ENCODE data around the gene SELENOO.

SELENOO gene

DNA sequence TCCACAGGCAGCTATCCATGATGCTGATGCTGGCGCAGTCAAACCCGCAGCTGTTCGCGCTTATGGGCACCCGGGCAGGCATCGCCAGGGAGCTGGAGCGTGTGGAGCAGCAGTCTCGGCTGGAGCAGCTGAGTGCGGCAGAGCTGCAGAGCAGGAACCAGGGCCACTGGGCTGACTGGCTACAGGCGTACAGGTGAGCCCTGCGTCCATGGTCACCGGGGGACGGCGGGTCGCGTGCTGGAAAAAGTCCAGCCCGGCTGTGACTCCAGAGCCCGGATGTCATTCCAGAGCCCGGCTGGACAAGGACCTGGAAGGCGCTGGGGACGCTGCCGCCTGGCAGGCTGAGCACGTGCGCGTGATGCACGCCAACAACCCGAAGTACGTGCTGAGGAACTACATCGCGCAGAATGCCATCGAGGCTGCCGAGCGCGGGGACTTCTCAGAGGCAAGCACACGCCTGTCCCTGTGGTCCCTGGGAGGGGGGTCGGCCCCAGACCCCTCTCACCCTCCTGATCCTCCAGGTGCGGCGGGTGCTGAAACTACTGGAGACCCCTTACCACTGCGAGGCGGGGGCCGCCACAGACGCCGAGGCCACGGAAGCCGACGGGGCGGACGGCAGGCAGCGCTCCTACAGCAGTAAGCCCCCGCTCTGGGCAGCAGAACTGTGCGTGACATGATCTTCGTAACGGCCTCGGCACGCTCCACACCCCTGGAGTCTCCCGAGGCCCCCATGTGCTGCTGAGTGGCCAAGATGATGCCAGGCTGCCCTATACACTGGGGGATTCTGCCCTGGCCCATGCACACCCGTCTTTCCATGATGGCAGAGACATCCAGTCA, 16.1 kb downstream of the SELENOO start:
- no peaks in the 10 kb centered on the region for H3K4me1 ChIP-seq (ENCODE audit: insufficient read depth, low read length)
- H2AFZ ChIP-seq (ENCODE audit: low read depth, low read length): no peak overlapping the region
- H3K4me3 ChIP-seq (ENCODE audit: low read length): no peak overlapping the region
- peaks cover 82% of the 10 kb centered on the region for H3K36me3 ChIP-seq (ENCODE audit: insufficient read depth, low read length)
- no peaks in the 10 kb centered on the region for H3K9me3 ChIP-seq (ENCODE audit: low read length)
- no peaks in the 10 kb centered on the region for H3K27me3 ChIP-seq (ENCODE audit: insufficient read depth, low read length)

DNA sequence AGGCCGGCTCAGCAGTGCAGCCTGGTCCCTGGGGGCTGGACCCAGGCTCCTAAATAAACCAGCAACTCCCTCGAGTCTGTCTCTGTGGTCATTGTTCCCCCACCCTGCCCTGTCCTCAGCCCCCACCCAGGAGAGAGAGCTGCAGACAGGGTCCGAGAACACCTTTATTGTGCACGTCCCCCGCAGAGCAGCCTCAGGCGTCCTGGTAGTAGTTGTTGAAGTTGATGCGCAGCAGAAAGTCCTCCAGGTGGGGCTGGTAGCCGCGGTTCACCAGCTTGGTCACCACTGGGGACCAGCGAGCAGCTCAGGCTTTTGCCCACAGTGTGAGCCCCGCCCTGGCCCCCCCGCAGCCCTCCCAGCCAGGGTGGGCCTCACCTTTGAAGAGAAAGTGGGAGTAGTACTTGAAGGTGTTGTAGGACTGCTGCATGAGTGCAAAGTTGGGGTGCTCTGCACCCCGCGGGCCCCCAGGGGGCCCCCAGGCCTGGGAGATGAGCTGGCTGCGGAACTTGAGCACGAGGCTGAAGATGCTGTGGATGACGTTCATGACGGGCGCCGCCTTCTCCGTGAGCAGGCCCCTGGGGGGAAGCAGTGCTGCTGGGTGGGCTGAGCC, 16.8 kb downstream of the SELENOO start:
- Histone ChIP-seq H3K27me3 (ENCODE audit: insufficient read depth, low read length) (no peaks in the 10 kb centered on the region), H3K4me3 (ENCODE audit: low read length) (no peak overlapping the region), H3K4me1 (ENCODE audit: insufficient read depth, low read length) (no peaks in the 10 kb centered on the region), H2AFZ (ENCODE audit: low read depth, low read length) (no peak overlapping the region), H3K36me3 (ENCODE audit: insufficient read depth, low read length) (peaks cover 81% of the 10 kb centered on the region), H3K9me3 (ENCODE audit: low read length) (no peaks in the 10 kb centered on the region)

DNA sequence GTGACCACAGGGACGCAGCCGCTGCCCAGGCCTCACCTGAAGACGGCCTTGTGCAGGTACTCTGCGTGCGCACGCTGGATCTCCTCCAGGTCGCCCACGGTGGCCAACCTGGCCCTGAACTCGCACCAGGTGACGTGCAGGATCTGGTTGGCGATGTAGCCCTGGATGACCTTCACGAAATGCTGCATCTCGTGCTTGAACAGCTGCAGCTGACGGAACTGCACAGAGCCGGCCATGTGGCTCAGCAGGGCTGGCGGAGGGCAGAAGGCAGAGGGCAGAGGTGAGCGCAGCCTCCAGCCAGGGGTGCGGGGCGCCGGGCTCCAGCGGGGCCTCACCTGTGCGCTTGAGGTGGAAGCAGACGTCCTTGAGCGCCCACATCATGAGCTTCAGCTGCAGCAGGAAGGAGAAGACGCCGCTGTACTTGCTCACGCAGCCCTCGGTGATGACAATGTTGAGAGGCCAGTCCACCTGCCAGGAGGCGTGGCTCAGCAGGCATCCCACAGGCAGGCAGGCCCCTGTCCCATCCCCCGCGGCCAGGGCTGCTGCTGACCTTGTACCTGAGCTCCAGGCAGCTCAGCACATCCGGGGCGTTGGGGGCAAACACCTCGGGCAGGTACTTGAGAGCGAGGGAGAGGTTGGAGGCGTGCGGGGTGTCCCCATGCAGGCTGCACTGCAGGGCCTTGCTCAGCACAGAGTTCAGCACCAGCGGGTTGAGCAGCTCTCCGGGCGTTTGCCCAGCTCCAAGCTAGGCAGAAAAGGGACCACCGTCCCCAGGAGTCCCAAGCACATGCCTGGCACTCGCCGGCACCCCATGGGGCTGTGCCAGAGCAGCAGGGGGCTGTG, 17.6 kb downstream of the SELENOO start:
- Histone ChIP-seq H3K36me3 (ENCODE audit: insufficient read depth, low read length) (peaks cover 79% of the 10 kb centered on the region), H2AFZ (ENCODE audit: low read depth, low read length) (no peak overlapping the region), H3K9me3 (ENCODE audit: low read length) (no peaks in the 10 kb centered on the region)

DNA sequence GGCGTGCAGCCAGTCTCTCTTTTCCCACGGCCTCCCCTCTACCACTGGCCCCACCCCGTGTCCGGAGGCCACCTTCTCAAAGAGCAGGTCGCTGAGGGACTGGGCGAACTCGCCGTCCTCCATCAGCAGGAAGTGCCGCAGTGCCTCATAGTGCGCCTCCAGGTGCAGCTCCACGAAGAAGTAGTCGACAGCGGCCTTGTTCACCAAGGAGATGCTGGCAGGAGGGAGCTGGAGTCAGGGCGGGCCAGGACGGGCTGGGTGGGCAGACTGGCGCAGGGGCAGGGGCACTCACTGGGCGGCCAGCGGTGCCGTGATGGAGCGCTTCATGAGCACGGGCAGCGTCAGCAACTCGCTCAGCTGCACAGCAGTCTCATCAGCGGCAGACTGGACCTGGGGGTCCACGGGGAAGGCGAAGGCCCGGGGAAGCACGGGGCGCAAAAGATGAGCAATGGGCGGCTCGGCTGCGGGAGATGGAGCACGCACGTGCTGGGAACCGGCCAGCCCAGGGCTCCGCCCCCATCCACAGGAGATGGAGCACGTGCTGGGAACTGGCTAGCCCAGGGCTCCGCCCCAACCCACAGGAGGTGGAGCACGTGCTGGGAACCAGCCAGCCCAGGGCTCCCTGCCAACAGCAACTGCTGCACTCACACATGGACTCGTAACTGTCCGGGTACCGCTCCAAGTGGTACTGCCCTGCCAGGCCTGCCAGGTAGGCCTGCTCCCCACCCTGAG, 18.4 kb downstream of the SELENOO start:
- no peaks in the 10 kb centered on the region for H3K27me3 ChIP-seq (ENCODE audit: insufficient read depth, low read length)
- H3K36me3 ChIP-seq (ENCODE audit: insufficient read depth, low read length): peaks cover 78% of the 10 kb centered on the region

More for the DNA sequence above, 17.6 kb downstream of the SELENOO start:
- Histone ChIP-seq H3K27me3 (ENCODE audit: insufficient read depth, low read length) (no peaks in the 10 kb centered on the region), H3K4me3 (ENCODE audit: low read length) (no peak overlapping the region), H3K4me1 (ENCODE audit: insufficient read depth, low read length) (no peaks in the 10 kb centered on the region)

DNA sequence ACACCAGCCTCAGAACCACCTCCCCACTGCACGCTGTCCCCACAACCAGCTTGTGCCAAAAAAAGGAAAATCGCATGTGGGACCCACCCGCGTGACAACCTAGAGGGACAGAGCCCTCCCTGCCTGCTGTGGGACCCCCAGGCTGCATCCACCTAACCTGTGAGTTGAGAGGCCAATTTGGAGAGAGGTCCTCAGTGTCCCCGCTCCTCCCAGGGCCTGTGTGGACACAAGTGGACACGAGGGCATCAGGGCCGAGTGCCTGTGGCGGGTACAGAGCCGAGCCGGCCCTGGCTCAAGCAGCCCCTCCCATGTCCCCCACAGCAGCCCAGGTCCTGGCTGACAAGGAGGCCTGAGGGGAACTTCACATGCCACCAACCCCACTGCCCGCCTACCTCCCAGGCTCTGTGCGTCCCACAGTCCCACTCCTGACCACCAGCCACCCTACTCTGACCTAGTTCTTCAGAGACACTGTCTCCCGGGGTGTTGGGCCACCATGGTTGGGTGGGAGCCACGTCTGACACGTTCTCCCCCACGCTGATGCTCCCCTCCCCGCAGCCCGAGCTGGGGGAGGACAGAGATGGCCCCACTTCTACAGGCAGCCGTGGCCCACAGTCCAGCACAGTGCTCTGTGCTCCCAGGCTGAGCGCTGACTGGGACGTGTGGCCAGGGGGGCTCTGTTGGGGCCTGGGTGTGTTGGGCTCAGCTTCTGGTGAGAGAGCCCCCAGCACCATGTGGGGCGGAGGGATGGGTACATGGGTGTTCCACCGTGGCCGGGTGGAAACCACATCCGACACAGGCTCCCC, 19.2 kb downstream of the SELENOO start:
- H3K27me3 ChIP-seq (ENCODE audit: insufficient read depth, low read length): no peaks in the 10 kb centered on the region
- no peak overlapping the region for H2AFZ ChIP-seq (ENCODE audit: low read depth, low read length)
- H3K9me3 ChIP-seq (ENCODE audit: low read length): no peaks in the 10 kb centered on the region
- no peak overlapping the region for H3K4me3 ChIP-seq (ENCODE audit: low read length)
- peaks cover 80% of the 10 kb centered on the region for H3K36me3 ChIP-seq (ENCODE audit: insufficient read depth, low read length)
- no peaks in the 10 kb centered on the region for H3K4me1 ChIP-seq (ENCODE audit: insufficient read depth, low read length)

More for the DNA sequence above, 18.4 kb downstream of the SELENOO start:
- no peaks in the 10 kb centered on the region for H3K4me1 ChIP-seq (ENCODE audit: insufficient read depth, low read length)
- H3K9me3 ChIP-seq (ENCODE audit: low read length): no peaks in the 10 kb centered on the region
- no peak overlapping the region for H2AFZ ChIP-seq (ENCODE audit: low read depth, low read length)
- H3K4me3 ChIP-seq (ENCODE audit: low read length): no peak overlapping the region

DNA sequence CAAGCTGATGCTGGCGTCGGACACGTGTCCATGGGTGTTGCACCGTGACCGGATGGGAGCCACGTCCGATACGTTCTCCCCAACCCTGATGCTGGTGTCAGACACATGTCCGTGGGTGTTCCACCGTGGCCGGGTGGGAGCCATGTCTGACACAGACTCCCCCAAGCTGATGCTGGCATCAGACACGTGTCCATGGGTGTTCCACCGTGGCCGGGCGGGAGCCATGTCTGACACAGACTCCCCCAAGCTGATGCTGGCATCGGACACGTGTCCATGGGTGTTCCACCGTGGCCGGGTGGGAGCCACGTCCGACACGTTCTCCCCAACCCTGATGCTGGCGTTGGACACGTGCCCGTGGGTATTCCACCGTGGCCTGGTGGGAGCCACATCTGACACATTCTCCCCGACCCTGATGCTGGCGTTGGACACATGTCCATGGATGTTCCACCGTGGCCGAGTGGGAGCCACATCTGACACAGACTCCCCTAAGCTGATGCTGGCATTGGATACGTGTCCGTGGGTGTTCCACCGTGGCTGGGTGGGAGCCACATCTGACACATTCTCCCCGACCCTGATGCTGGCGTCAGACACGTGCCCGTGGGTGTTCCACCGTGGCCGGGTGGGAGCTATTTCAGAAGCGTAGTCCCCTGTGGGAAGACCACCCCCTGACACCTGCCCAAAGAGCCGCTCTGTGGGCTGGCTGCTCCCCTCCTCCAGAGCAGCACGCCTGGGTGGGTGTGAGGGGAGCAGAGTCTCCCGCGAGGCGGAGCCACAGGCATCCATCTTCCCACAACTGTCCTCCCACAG, 20.0 kb downstream of the SELENOO start:
- Histone ChIP-seq H3K9me3 (ENCODE audit: low read length) (no peaks in the 10 kb centered on the region), H3K36me3 (ENCODE audit: insufficient read depth, low read length) (peaks cover 81% of the 10 kb centered on the region), H3K27me3 (ENCODE audit: insufficient read depth, low read length) (no peaks in the 10 kb centered on the region), H2AFZ (ENCODE audit: low read depth, low read length) (no peak overlapping the region), H3K4me3 (ENCODE audit: low read length) (no peak overlapping the region), H3K4me1 (ENCODE audit: insufficient read depth, low read length) (no peaks in the 10 kb centered on the region)

DNA sequence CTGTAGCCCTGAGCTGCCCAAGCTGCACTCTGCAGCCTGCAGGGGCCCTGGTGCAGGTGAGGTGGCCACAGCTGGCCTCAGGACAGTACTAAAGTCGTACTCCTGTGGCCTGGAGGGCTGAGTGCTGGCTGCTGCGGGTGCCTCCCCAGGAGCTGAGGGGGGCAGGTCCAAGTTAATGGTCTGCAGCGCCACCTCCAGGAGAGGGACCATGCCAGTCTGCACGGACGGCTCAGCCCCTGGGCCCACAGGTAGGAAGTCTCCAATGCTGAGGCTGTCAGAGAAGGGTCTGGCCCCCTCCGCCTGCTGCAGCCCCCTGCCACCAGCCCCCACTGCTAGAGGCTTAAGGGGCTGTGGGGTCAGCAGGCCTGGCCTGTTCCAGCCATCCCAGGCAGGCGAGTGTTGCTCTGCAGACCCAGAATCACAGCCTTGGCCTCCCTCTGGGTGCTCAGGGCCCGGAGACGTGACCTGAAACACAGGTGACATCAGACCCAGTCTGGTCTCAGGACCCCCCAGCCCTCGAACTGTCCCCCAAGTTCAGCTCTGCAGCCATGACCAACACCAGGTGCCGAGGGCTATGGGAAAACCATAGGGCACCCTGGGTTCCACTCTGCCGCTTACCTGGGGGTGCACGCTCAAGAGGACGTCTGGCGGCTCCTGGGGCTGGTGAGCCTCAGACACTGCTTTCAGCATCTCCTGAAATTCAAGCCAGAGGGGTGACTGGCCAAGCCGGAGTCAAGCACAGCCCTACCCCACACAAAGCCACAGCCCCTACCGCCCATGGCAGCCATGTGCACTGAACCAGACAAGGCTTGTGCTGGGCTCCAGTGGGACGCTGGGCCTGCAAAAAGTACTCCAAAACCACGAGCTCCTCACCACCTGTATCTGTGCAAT, 20.8 kb downstream of the SELENOO start:
- no peaks in the 10 kb centered on the region for H3K27me3 ChIP-seq (ENCODE audit: insufficient read depth, low read length)
- no peak overlapping the region for H3K4me3 ChIP-seq (ENCODE audit: low read length)
- H3K9me3 ChIP-seq (ENCODE audit: low read length): no peaks in the 10 kb centered on the region
- H2AFZ ChIP-seq (ENCODE audit: low read depth, low read length): no peak overlapping the region
- peaks cover 78% of the 10 kb centered on the region for H3K36me3 ChIP-seq (ENCODE audit: insufficient read depth, low read length)
- H3K4me1 ChIP-seq (ENCODE audit: insufficient read depth, low read length): no peaks in the 10 kb centered on the region

DNA sequence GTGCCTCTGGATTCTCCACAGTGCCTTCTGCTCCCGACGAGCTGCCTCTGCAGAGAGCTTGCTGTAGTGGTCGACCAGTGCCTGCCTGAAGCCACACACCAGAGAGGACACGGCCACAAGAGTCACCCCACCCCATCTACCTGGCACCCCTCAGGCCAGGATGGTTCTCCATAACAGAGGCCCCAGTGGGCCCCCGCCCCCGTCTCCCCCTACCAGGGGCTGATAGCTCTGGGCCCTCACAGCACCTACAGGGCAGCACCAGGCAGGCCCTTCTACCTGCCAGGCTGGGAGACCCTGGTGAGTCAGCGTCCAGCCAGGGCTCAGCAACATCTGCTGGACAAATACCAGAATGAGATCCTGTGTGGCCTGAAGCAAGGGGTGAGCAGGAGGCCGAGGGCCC, 21.7 kb downstream of the SELENOO start:
- no peaks in the 10 kb centered on the region for H3K27me3 ChIP-seq (ENCODE audit: insufficient read depth, low read length)
- H3K36me3 ChIP-seq (ENCODE audit: insufficient read depth, low read length): peaks cover 75% of the 10 kb centered on the region
- no peaks in the 10 kb centered on the region for H3K4me1 ChIP-seq (ENCODE audit: insufficient read depth, low read length)
- no peaks in the 10 kb centered on the region for H3K9me3 ChIP-seq (ENCODE audit: low read length)
- no peak overlapping the region for H3K4me3 ChIP-seq (ENCODE audit: low read length)
- H2AFZ ChIP-seq (ENCODE audit: low read depth, low read length): no peak overlapping the region

DNA sequence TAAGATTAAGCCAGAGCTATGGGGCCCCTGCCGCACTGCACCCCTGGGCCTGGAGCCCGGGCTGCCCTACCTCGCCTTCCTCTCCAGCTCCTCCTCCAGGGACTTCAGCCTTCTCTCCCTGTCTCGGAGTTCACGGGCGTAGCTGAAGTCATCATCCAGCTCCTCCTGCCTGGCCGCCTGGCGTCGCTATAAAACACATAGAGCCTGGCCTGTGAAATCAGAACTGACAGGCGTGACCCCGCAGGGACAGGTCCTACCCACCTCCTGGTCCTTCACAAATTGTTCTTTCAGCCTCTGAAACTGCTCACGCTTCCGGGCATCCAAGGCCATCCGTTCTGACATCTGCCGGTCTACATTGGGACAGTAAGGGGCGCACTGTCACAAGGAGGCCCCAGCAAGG, 23.3 kb downstream of the SELENOO start:
- H3K27me3 ChIP-seq (ENCODE audit: insufficient read depth, low read length): no peaks in the 10 kb centered on the region
- no peaks in the 10 kb centered on the region for H3K9me3 ChIP-seq (ENCODE audit: low read length)
- peaks cover 70% of the 10 kb centered on the region for H3K36me3 ChIP-seq (ENCODE audit: insufficient read depth, low read length)
- H2AFZ ChIP-seq (ENCODE audit: low read depth, low read length): no peak overlapping the region
- no peaks in the 10 kb centered on the region for H3K4me1 ChIP-seq (ENCODE audit: insufficient read depth, low read length)
- H3K4me3 ChIP-seq (ENCODE audit: low read length): no peak overlapping the region

DNA sequence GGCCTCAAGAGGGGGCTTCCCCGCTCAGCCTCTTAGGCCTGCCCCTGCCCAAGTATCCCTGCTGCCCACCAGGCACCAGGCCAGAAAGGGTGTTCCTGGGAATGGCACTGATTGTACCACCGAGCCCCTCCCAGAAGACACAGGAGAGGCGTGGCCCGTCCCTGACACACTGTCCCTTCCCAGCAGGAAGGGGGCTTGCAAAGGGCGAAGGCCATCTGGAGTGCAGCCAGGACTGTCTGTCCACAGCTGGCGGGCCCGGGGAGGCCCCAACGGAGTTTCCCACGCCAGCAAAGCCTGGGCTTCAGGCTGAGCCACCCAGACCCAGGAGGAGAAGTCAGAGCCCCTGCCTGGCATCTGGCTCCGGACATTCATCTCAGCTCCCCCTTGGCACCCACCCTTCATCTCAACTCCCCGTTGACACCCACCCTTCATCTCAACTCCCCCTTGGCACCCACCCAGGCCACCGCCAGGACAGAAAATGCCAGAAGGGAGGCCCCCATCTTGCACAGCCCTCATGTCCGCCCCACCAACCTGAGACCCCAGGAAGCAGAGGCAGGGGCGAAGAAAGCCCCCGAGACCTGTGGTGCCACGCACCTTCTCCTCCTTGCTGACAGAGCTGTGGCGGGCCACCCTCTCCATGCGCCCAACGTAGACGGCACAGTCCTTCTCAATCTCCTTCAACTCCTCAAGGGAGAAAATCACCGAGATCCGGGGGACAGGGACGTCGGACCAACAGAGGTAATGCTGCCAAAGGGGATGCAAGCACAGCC, 24.6 kb downstream of the SELENOO start:
- no peak overlapping the region for H3K4me3 ChIP-seq (ENCODE audit: low read length)
- H3K9me3 ChIP-seq (ENCODE audit: low read length): no peaks in the 10 kb centered on the region
- no peak overlapping the region for H2AFZ ChIP-seq (ENCODE audit: low read depth, low read length)
- no peaks in the 10 kb centered on the region for H3K4me1 ChIP-seq (ENCODE audit: insufficient read depth, low read length)
- peaks cover 67% of the 10 kb centered on the region for H3K36me3 ChIP-seq (ENCODE audit: insufficient read depth, low read length)
- H3K27me3 ChIP-seq (ENCODE audit: insufficient read depth, low read length): no peaks in the 10 kb centered on the region

Measured in neuron (in vitro differentiated cells).